WTC11 (cell line): Measurements from ENCODE around the gene SEL1L3. TPM values are rescaled to one million over a fixed set of nuclear protein-coding genes. Genes with fewer than 3 reads are reported as not detected.

Experiments
- ATAC-seq: fragments of 200-7000 bp; cut with Tn5 transposase; 2 replicates; pipeline ENCODE4 v1.10.0; 2021; ENCODE audit warnings: mild to moderate bottlenecking, moderate library complexity
- CTCF ChIA-PET: fragments of 300-600 bp; sonication (Branson Sonifier 250); formaldehyde crosslinking; loops from one replicate; lab custom pipeline; 2021; ENCODE audit warnings: antibody characterized with exemption; lab: Charles Lee
- POLR2A ChIA-PET: fragments of 350-600 bp; sonication (Branson Sonifier 250); formaldehyde crosslinking; loops from one replicate; lab custom pipeline; 2021; ENCODE audit warnings: antibody characterized with exemption; lab: Charles Lee
- DNase-seq: peaks from one replicate; pipeline ENCODE4 v3.0.0; 2021; ENCODE audit warnings: low spot score
- H3K27ac Mint-ChIP-seq: 2 replicates; pipeline ENCODE4 v1.8.0; 2021; ENCODE audit warnings: mixed read lengths
- H3K27me3 Mint-ChIP-seq: 2 replicates; pipeline ENCODE4 v1.8.0; 2021; ENCODE audit warnings: low read depth, mild to moderate bottlenecking, moderate library complexity, mixed read lengths
- H3K36me3 Mint-ChIP-seq: 2 replicates; pipeline ENCODE4 v1.8.0; 2021; ENCODE audit warnings: mixed read lengths
- H3K4me1 Mint-ChIP-seq: 2 replicates; pipeline ENCODE4 v1.8.0; 2022; ENCODE audit warnings: mixed read lengths
- H3K4me3 Mint-ChIP-seq: 2 replicates; pipeline ENCODE4 v1.8.0; 2021; ENCODE audit warnings: mild to moderate bottlenecking, moderate library complexity, mixed read lengths
- H3K9me3 Mint-ChIP-seq: 2 replicates; pipeline ENCODE4 v1.8.0; 2021; ENCODE audit warnings: mixed read lengths
- ELF4 ChIP-seq: sonication (generic); formaldehyde crosslinking; IDR thresholded peaks from 2 replicates; pipeline ENCODE4 v1.8.1; 2022; ENCODE audit warnings: low read depth, mild to moderate bottlenecking, moderate library complexity, missing genetic modification reagents
- FOXJ3 ChIP-seq: sonication (generic); formaldehyde crosslinking; IDR thresholded peaks from 2 replicates; pipeline ENCODE4 v1.9.0; 2021; ENCODE audit warnings: missing genetic modification reagents, mild to moderate bottlenecking, borderline replicate concordance
- FOXP1 ChIP-seq: sonication (generic); formaldehyde crosslinking; IDR thresholded peaks from 2 replicates; pipeline ENCODE4 v1.8.0; 2022; ENCODE audit warnings: missing genetic modification reagents, mild to moderate bottlenecking, moderate library complexity, borderline replicate concordance
- GABPB1 ChIP-seq: sonication (generic); formaldehyde crosslinking; IDR thresholded peaks from 2 replicates; pipeline ENCODE4 v1.8.1; 2023; ENCODE audit warnings: mild to moderate bottlenecking, missing genetic modification reagents
- NFATC4 ChIP-seq: fragments of 250-450 bp; sonication (Bioruptor Pico); IDR thresholded peaks from 2 replicates; pipeline ENCODE4 v1.9.0; 2021; ENCODE audit warnings: mild to moderate bottlenecking
- NFE2L1 ChIP-seq: sonication (generic); formaldehyde crosslinking; IDR thresholded peaks from 2 replicates; pipeline ENCODE4 v1.8.1; 2023; ENCODE audit warnings: missing genetic modification reagents
- OVOL2 ChIP-seq: fragments of 250-450 bp; sonication (Bioruptor Pico); IDR thresholded peaks from 2 replicates; pipeline ENCODE4 v1.9.0; 2021; ENCODE audit warnings: mild to moderate bottlenecking, borderline replicate concordance
- SMAD3 ChIP-seq: sonication (generic); formaldehyde crosslinking; IDR thresholded peaks from 2 replicates; pipeline ENCODE4 v1.8.0; 2022; ENCODE audit warnings: missing genetic modification reagents, mild to moderate bottlenecking, borderline replicate concordance
- ZNF219 ChIP-seq: sonication (generic); formaldehyde crosslinking; IDR thresholded peaks from 2 replicates; pipeline ENCODE4 v1.8.0; 2023; ENCODE audit warnings: missing genetic modification reagents, mild to moderate bottlenecking, borderline replicate concordance
- total RNA-seq: library from RNA; stranded (reverse); gene quantifications from 3 replicates; pipeline ENCODE4 v1.2.3, GENCODE V29; 2021
- TF ChIP-seq, protein P1 (sequence below): sonication (generic); formaldehyde crosslinking; IDR thresholded peaks from 2 replicates; pipeline ENCODE4 v1.8.0; 2023; ENCODE audit warnings: missing genetic modification reagents, mild to moderate bottlenecking, borderline replicate concordance
- TF ChIP-seq, protein P2 (sequence below): fragments of 250-450 bp; sonication (Bioruptor Pico); conservative IDR thresholded peaks from 2 replicates; pipeline ENCODE4 v1.9.0; 2021; ENCODE audit warnings: mild to moderate bottlenecking
- TF ChIP-seq, protein P3 (sequence below): sonication (generic); formaldehyde crosslinking; IDR thresholded peaks from 2 replicates; pipeline ENCODE4 v1.8.1; 2023; ENCODE audit warnings: mild to moderate bottlenecking, missing genetic modification reagents
- TF ChIP-seq, protein P4 (sequence below): sonication (generic); formaldehyde crosslinking; IDR thresholded peaks from 2 replicates; pipeline ENCODE4 v1.8.1; 2022; ENCODE audit warnings: mild to moderate bottlenecking, moderate library complexity, missing genetic modification reagents
- TF ChIP-seq, protein P5 (sequence below): sonication (generic); formaldehyde crosslinking; IDR thresholded peaks from 2 replicates; pipeline ENCODE4 v1.8.1; 2023; ENCODE audit warnings: mild to moderate bottlenecking, missing genetic modification reagents

The SEL1L3 gene
- total RNA-seq, 1 experiment from 2014 or later: 31.5 TPM

DNA sequence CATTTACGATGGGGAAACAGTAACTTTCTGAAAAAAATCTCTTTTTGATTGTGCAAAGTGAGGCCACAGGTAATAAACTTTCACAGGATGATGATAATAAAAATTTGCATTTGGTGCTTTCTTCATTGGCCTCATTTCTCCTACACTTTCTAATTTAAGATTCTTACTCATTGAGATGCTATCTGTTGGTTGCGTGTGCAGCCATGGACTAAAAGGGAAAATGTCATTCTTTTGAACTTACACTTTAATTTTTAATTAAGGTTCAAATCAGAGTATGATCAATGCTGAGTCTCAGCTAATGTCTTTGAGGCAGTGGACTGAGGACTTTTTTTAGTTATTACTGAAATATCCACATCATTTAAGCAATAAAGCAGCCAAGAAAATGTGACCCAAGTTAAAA lies 87.6 kb downstream of the SEL1L3 start (continued):
- TF ChIP-seq, protein P1, sequence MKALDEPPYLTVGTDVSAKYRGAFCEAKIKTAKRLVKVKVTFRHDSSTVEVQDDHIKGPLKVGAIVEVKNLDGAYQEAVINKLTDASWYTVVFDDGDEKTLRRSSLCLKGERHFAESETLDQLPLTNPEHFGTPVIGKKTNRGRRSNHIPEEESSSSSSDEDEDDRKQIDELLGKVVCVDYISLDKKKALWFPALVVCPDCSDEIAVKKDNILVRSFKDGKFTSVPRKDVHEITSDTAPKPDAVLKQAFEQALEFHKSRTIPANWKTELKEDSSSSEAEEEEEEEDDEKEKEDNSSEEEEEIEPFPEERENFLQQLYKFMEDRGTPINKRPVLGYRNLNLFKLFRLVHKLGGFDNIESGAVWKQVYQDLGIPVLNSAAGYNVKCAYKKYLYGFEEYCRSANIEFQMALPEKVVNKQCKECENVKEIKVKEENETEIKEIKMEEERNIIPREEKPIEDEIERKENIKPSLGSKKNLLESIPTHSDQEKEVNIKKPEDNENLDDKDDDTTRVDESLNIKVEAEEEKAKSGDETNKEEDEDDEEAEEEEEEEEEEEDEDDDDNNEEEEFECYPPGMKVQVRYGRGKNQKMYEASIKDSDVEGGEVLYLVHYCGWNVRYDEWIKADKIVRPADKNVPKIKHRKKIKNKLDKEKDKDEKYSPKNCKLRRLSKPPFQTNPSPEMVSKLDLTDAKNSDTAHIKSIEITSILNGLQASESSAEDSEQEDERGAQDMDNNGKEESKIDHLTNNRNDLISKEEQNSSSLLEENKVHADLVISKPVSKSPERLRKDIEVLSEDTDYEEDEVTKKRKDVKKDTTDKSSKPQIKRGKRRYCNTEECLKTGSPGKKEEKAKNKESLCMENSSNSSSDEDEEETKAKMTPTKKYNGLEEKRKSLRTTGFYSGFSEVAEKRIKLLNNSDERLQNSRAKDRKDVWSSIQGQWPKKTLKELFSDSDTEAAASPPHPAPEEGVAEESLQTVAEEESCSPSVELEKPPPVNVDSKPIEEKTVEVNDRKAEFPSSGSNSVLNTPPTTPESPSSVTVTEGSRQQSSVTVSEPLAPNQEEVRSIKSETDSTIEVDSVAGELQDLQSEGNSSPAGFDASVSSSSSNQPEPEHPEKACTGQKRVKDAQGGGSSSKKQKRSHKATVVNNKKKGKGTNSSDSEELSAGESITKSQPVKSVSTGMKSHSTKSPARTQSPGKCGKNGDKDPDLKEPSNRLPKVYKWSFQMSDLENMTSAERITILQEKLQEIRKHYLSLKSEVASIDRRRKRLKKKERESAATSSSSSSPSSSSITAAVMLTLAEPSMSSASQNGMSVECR: no peak
- TF ChIP-seq, protein P2, sequence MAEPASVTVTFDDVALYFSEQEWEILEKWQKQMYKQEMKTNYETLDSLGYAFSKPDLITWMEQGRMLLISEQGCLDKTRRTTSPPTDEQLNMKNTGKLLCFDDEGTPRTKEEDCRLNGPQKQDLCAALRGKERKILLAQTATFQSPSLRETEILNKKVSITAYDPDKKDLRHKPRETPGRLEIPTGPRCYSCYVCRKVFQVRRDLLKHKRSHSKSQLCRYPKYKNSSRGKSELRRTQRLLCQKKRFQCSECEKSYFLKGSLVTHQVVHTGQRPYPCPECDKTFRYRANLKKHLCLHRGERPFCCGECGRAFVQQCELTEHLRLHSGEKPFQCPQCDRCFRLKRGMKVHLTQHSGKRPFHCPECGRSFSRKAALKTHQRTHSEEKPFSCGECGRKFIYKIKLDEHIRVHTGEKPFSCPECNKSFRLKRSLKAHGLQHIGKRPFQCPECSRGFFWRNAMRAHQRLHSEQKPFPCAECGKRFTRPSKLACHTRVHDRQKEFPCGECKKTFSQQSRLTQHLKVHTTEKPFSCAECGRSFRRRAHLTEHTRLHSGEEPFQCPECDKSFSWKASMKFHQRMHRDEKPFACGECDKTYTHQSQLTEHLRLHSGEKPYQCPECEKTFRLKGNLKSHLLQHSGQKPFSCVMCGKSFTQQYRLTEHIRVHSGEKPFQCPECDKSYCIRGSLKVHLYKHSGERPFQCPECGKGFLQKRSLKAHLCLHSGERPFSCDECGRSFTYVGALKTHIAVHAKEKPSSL (CRISPR knock-in tag): no peak
- TF ChIP-seq, protein P3, sequence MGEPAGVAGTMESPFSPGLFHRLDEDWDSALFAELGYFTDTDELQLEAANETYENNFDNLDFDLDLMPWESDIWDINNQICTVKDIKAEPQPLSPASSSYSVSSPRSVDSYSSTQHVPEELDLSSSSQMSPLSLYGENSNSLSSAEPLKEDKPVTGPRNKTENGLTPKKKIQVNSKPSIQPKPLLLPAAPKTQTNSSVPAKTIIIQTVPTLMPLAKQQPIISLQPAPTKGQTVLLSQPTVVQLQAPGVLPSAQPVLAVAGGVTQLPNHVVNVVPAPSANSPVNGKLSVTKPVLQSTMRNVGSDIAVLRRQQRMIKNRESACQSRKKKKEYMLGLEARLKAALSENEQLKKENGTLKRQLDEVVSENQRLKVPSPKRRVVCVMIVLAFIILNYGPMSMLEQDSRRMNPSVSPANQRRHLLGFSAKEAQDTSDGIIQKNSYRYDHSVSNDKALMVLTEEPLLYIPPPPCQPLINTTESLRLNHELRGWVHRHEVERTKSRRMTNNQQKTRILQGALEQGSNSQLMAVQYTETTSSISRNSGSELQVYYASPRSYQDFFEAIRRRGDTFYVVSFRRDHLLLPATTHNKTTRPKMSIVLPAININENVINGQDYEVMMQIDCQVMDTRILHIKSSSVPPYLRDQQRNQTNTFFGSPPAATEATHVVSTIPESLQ (CRISPR knock-in tag): no peak
- no peak for TF ChIP-seq ZNF219 (CRISPR knock-in tag)
- no peak for TF ChIP-seq FOXP1 (CRISPR knock-in tag)
- no peak for TF ChIP-seq SMAD3 (CRISPR knock-in tag)
- TF ChIP-seq, protein P4, sequence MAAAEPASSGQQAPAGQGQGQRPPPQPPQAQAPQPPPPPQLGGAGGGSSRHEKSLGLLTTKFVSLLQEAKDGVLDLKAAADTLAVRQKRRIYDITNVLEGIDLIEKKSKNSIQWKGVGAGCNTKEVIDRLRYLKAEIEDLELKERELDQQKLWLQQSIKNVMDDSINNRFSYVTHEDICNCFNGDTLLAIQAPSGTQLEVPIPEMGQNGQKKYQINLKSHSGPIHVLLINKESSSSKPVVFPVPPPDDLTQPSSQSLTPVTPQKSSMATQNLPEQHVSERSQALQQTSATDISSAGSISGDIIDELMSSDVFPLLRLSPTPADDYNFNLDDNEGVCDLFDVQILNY: no peak
- no peak for TF ChIP-seq NFATC4
- TF ChIP-seq, protein P5, sequence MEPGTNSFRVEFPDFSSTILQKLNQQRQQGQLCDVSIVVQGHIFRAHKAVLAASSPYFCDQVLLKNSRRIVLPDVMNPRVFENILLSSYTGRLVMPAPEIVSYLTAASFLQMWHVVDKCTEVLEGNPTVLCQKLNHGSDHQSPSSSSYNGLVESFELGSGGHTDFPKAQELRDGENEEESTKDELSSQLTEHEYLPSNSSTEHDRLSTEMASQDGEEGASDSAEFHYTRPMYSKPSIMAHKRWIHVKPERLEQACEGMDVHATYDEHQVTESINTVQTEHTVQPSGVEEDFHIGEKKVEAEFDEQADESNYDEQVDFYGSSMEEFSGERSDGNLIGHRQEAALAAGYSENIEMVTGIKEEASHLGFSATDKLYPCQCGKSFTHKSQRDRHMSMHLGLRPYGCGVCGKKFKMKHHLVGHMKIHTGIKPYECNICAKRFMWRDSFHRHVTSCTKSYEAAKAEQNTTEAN (CRISPR knock-in tag): no peak

DNA sequence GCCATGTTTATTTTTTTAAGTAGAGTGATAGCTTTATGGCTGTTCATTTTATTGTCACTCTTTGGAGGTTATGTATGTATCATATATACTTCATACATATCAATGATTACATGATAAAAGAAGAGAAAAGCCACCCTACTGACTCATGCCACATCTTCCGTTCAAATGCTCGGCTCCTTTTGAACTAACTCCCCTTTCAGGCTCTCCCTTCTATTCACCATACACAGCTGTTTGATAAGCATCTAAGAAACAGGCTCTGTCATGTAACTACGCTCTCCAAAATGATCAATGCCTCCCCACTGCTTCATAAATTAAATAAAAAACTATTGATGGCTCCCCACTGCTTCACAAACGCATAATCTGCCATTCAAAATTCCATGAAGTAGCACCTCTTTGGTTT lies 89.4 kb downstream of the SEL1L3 start:
- ChIA-PET POLR2A (no interaction called here), CTCF (interaction anchor here (1.0 to 1.1 kb wide), 2 partner anchors 19 to 332 kb away, joined by 5 to 7 read pairs; no protein-coding TSS in a partner anchor)
- no peak for ATAC-seq
- H3K27ac Mint-ChIP-seq: no peak overlapping the region
- TF ChIP-seq OVOL2 (CRISPR knock-in tag): no peak
- TF ChIP-seq NFE2L1: no peak
- no peak for TF ChIP-seq FOXJ3 (CRISPR knock-in tag)
- TF ChIP-seq GABPB1 (CRISPR knock-in tag): no peak
- no peak for TF ChIP-seq ELF4 (CRISPR knock-in tag)
- no peak for DNase-seq
- H3K36me3 Mint-ChIP-seq: peaks cover 21% of the 10 kb centered on the region
- H3K4me1 Mint-ChIP-seq: peaks cover 11% of the 10 kb centered on the region
- no peaks in the 10 kb centered on the region for H3K9me3 Mint-ChIP-seq
- H3K4me3 Mint-ChIP-seq: no peak overlapping the region
- H3K27me3 Mint-ChIP-seq: no peaks in the 10 kb centered on the region
